Hepatocyte (in vitro differentiated cells): ENCODE results near the gene MAP2K2.

Experiments
- EZH2 ChIP-seq: fragments of 200-600 bp; sonication (generic); IDR thresholded peaks from 2 replicates; pipeline ENCODE4 v1.6.1; 2016; ENCODE audit warnings: antibody characterized with exemption, mild to moderate bottlenecking, borderline replicate concordance
- EZH2phosphoT487 ChIP-seq: fragments of 200-600 bp; sonication (generic); IDR thresholded peaks from one replicate; pipeline ENCODE4 v1.6.1; 2018; ENCODE audit warnings: antibody characterized with exemption, mild to moderate bottlenecking, low read depth, moderate library complexity; ENCODE audit not compliant: unreplicated experiment, severe bottlenecking
- TF ChIP-seq, protein P1 (sequence below): fragments of 200-600 bp; sonication (generic); IDR thresholded peaks from 2 replicates; pipeline ENCODE4 v1.5.1; 2016; ENCODE audit warnings: antibody characterized with exemption, mild to moderate bottlenecking; ENCODE audit not compliant: poor library complexity

DNA sequence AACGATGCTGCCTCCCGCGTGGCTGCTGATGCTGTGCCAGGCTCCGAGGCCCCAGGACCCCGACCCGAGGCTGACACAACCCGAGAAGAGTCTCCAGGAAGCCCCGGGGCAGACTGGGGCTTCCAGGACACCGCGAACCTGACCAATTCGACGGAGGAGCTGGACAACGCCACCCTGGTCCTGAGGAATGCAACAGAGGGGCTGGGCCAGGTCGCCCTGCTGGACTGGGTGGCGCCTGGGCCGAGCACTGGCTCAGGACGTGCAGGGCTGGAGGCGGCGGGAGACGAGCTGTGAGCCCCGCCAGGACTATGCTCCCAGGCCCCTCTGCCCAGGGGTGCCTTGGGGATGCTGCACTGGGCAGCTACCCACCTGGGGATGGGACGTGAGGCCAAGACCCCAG lies 47.8 kb upstream of the MAP2K2 start:
- TF ChIP-seq, protein P1, sequence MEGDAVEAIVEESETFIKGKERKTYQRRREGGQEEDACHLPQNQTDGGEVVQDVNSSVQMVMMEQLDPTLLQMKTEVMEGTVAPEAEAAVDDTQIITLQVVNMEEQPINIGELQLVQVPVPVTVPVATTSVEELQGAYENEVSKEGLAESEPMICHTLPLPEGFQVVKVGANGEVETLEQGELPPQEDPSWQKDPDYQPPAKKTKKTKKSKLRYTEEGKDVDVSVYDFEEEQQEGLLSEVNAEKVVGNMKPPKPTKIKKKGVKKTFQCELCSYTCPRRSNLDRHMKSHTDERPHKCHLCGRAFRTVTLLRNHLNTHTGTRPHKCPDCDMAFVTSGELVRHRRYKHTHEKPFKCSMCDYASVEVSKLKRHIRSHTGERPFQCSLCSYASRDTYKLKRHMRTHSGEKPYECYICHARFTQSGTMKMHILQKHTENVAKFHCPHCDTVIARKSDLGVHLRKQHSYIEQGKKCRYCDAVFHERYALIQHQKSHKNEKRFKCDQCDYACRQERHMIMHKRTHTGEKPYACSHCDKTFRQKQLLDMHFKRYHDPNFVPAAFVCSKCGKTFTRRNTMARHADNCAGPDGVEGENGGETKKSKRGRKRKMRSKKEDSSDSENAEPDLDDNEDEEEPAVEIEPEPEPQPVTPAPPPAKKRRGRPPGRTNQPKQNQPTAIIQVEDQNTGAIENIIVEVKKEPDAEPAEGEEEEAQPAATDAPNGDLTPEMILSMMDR = no peak
- TF ChIP-seq EZH2 = no peak
- no peak for TF ChIP-seq EZH2phosphoT487
